Endothelial cell of umbilical vein (primary cell): ENCODE measurements around the gene CTSD. TPM values are rescaled to one million over a fixed set of nuclear protein-coding genes. Genes with fewer than 3 reads are reported as not detected.

Source experiments
- BruUV-seq: library from RNA; stranded (reverse); fragments of 400-500 nt; replicated peaks from 2 replicates; lab custom pipeline; 2021; lab: Mats Ljungman, UMichigan
- CTCF ChIA-PET: fragments of 300-600, 350-600 bp; sonication (Branson Sonifier 250); formaldehyde crosslinking; loops from one replicate; lab custom pipeline; 2021; ENCODE audit warnings: antibody characterized with exemption, inconsistent platforms; lab: Charles Lee
- POLR2A ChIA-PET: fragments of 300-600, 350-600 bp; sonication (Branson Sonifier 250); formaldehyde crosslinking; loops from one replicate; lab custom pipeline; 2021; ENCODE audit warnings: antibody characterized with exemption, inconsistent platforms; lab: Charles Lee
- DNase-seq: peaks from one replicate; pipeline ENCODE4 v3.0.0-alpha.2; 2011; ENCODE audit warnings: low read depth, low spot score
- FAIRE-seq: peaks from 2 replicates; lab custom pipeline; 2011; peaks lifted over from hg19 to GRCh38; lab: Jason Lieb, UNC
- H2AFZ ChIP-seq: 2 replicates; pipeline ENCODE4 v1.6.0; 2012; ENCODE audit warnings: low read depth, low read length, control low read depth, inconsistent platforms
- H3K27ac ChIP-seq: 2 replicates; pipeline ENCODE4 v1.5.1; 2011; ENCODE audit warnings: low read depth, mild to moderate bottlenecking, control low read depth, low read length, moderate library complexity; ENCODE audit not compliant: insufficient read depth
- H3K27me3 ChIP-seq, 2 experiments: 2 replicates each; pipeline versions ENCODE4 v1.6.0 to v1.6.1; 2011; ENCODE audit warnings: low read length in 2 of 2, mixed read lengths in 1 of 2; ENCODE audit not compliant: control insufficient read depth in 2 of 2, insufficient read depth in 2 of 2
- H3K36me3 ChIP-seq, 2 experiments: 2 replicates in 1 of 2; 3 replicates in 1 of 2; pipeline ENCODE4 v1.5.1; 2011; ENCODE audit warnings: low read length in 2 of 2, mild to moderate bottlenecking in 1 of 2, moderate library complexity in 1 of 2; ENCODE audit not compliant: control insufficient read depth in 2 of 2, insufficient read depth in 2 of 2; ENCODE audit errors: extremely low read depth in 1 of 2
- H3K4me1 ChIP-seq: 3 replicates; pipeline ENCODE4 v1.5.1; 2011; ENCODE audit warnings: mild to moderate bottlenecking, low read length; ENCODE audit not compliant: control insufficient read depth, insufficient read depth; ENCODE audit errors: extremely low read depth
- H3K4me2 ChIP-seq: 2 replicates; pipeline ENCODE4 v1.6.1; 2011; ENCODE audit warnings: low read length, control low read depth, mixed read lengths; ENCODE audit not compliant: insufficient read depth
- H3K4me3 ChIP-seq, 3 experiments: fragments of 200-600 bp in 1 of 3; sonication (generic), shearing (Covaris generic) in 1 of 3; replicated peaks in 1 of 3; 2 replicates each; pipeline ENCODE4 v1.5.1; 2011 to 2016; ENCODE audit warnings: control low read depth in 3 of 3, low read length in 3 of 3, mild to moderate bottlenecking in 2 of 3, inconsistent platforms in 1 of 3, low read depth in 1 of 3, moderate library complexity in 1 of 3; ENCODE audit not compliant: insufficient read depth in 1 of 3
- H3K79me2 ChIP-seq: 2 replicates; pipeline ENCODE4 v1.6.0; 2012; ENCODE audit warnings: low read length, inconsistent platforms; ENCODE audit not compliant: control insufficient read depth, insufficient read depth
- H3K9ac ChIP-seq: replicated peaks from 2 replicates; pipeline ENCODE3; 2011; ENCODE audit warnings: low read length, control low read depth; ENCODE audit not compliant: insufficient read depth; ENCODE audit errors: extremely low read depth
- H3K9me1 ChIP-seq: replicated peaks from 3 replicates; pipeline ENCODE4 v1.6.0; 2011; ENCODE audit warnings: mild to moderate bottlenecking, low read length; ENCODE audit not compliant: control insufficient read depth, insufficient read depth; ENCODE audit errors: extremely low read depth
- H3K9me3 ChIP-seq: replicated peaks from 2 replicates; pipeline ENCODE4 v1.5.1; 2012; ENCODE audit warnings: low read length, inconsistent platforms; ENCODE audit not compliant: control insufficient read depth, insufficient read depth
- H4K20me1 ChIP-seq: replicated peaks from 2 replicates; pipeline ENCODE3; 2011; ENCODE audit warnings: mild to moderate bottlenecking, low read length; ENCODE audit not compliant: control insufficient read depth, insufficient read depth; ENCODE audit errors: extremely low read depth
- EZH2 ChIP-seq: IDR thresholded peaks from 2 replicates; pipeline ENCODE4 v1.6.1; 2012; ENCODE audit warnings: borderline replicate concordance, low read depth, mild to moderate bottlenecking, moderate library complexity, low read length, inconsistent platforms; ENCODE audit not compliant: severe bottlenecking
- FOS ChIP-seq: IDR thresholded peaks from 2 replicates; pipeline ENCODE4 v1.6.1; 2011; ENCODE audit warnings: mild to moderate bottlenecking, low read length, moderate library complexity, borderline replicate concordance; ENCODE audit not compliant: insufficient read depth
- GATA2 ChIP-seq: IDR thresholded peaks from 2 replicates; pipeline ENCODE4 v1.7.0; 2011; ENCODE audit warnings: low read depth, mild to moderate bottlenecking, moderate library complexity, mixed read lengths, low read length; ENCODE audit not compliant: insufficient read length, insufficient read depth
- JUN ChIP-seq: IDR thresholded peaks from 2 replicates; pipeline ENCODE4 v1.6.1; 2011; ENCODE audit warnings: borderline replicate concordance, low read depth; ENCODE audit not compliant: insufficient read length, insufficient read depth
- MYC ChIP-seq: IDR thresholded peaks from one replicate; pipeline ENCODE4 v1.6.1; 2011; ENCODE audit warnings: mild to moderate bottlenecking, low read depth, low read length
- POLR2A ChIP-seq: IDR thresholded peaks from 2 replicates; pipeline ENCODE4 v1.6.1; 2012; ENCODE audit warnings: low read depth, mild to moderate bottlenecking, control low read depth, low read length
- POLR2AphosphoS5 ChIP-seq: IDR thresholded peaks from 2 replicates; pipeline ENCODE4 v1.6.1; 2012; ENCODE audit warnings: low read depth, mild to moderate bottlenecking, control low read depth, low read length, moderate library complexity; ENCODE audit not compliant: insufficient read depth
- dilution Hi-C: fragments of 300-500 bp; cut with MboI; formaldehyde crosslinking; loops from one replicate; pipeline ENCODE4 v1.15.0; 2019; ENCODE audit warnings: low sequenced_read_pairs; ENCODE audit not compliant: extremely low pct_ligation_motif_present
- intact Hi-C: fragments of 100-400 bp; cut with micrococcal nuclease; formaldehyde crosslinking; loops from one replicate; pipeline ENCODE4 v1.10.0; 2022
- polyA plus RNA-seq, 4 experiments: library from polyadenylated mRNA; depleted of rRNA in 3 of 4; stranded (reverse) in 3 of 4; unstranded in 1 of 4; fragments of >200 nt; gene quantifications; 2 replicates each; pipeline versions ENCODE4 v1.2.1 to v1.2.3, GENCODE V29; 2011 to 2012; ENCODE audit warnings: missing spikeins in 1 of 4
- total RNA-seq: library from RNA; stranded (reverse); gene quantifications from 2 replicates; pipeline ENCODE4 v1.2.3, GENCODE V29; 2021
- TF ChIP-seq, protein P1 (sequence below): IDR thresholded peaks from 2 replicates; pipeline ENCODE4 v1.6.1; 2011; ENCODE audit not compliant: insufficient read depth, insufficient read length
- TF ChIP-seq, protein P2 (sequence below), 2 donors: IDR thresholded peaks; 1 replicate in 1 of 2; 2 replicates in 1 of 2; pipeline ENCODE4 v1.5.1; 2011; ENCODE audit warnings: low read length in 2 of 2, mild to moderate bottlenecking in 2 of 2, moderate library complexity in 2 of 2, control low read depth in 1 of 2, inconsistent platforms in 1 of 2, low read depth in 1 of 2; ENCODE audit not compliant: insufficient read depth in 1 of 2; ENCODE audit errors: extremely low read depth in 1 of 2

Gene CTSD
- total and polyA plus RNA-seq, 2 donors (not counting 3 experiments of a cell fraction or from before 2014, with no cell fraction given): 215 to 248 TPM

DNA sequence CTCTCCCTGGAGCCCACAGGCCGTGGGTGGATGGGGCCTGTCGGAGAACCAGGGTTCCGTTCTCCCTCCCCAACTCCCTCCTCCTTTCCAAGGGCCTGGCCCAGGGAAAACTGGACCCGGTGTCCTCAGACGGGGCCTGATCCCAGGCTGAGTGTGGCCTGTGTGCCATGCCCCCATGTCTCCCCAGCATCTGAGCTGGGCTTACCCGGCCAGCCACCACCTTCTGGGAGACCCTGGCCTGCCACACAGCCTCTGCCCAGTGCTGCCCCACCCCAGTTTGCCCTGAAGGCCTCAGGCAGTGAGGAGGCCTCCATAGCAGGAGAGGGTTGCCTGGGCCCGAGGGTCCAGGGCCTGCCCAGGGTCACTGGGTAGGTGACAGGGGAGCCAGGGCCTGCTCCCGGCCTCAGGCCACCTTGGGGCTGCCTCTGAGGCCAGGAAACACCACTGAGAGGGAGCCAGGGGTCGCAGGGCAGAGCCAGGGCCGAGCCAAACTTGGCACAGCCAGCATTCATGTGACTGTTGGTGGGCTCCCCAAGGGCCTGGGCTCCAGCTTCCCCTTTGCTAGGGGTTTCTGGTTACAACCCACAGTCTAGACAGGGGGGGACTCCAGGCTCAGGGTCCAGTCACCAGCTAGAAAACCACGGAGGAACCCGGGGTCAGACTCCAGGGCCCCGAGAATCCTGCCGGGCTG, 12.7 kb downstream of the CTSD start:
- ChIA-PET POLR2A (no interaction called here), CTCF (interaction anchor here (1.6 kb wide), 1 partner anchor 30 kb away, joined by 3 read pairs; no protein-coding TSS in a partner anchor)
- H3K27me3 ChIP-seq: peaks cover 15 to 16% of the 10 kb centered on the region in 2 experiments
- intact Hi-C loops: no loop called here
- FAIRE-seq: no peak
- no TSS peak for BruUV-seq
- dilution Hi-C loops: no loop called here
- no peaks in the 10 kb centered on the region for H3K79me2 ChIP-seq
- H3K9me1 ChIP-seq: no peaks in the 10 kb centered on the region
- H3K27ac ChIP-seq: no peak overlapping the region
- H3K4me3 ChIP-seq: no peak overlapping the region
- no peak overlapping the region for H2AFZ ChIP-seq
- no peak for DNase-seq
- H3K9ac ChIP-seq: no peak overlapping the region
- TF ChIP-seq MYC: no peak
- TF ChIP-seq, protein P1, sequence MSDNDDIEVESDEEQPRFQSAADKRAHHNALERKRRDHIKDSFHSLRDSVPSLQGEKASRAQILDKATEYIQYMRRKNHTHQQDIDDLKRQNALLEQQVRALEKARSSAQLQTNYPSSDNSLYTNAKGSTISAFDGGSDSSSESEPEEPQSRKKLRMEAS: no peak
- no peak for TF ChIP-seq EZH2
- no peak for TF ChIP-seq JUN
- no peak for TF ChIP-seq FOS
- no peak for TF ChIP-seq GATA2
- no peak for TF ChIP-seq POLR2AphosphoS5
- TF ChIP-seq, protein P2, sequence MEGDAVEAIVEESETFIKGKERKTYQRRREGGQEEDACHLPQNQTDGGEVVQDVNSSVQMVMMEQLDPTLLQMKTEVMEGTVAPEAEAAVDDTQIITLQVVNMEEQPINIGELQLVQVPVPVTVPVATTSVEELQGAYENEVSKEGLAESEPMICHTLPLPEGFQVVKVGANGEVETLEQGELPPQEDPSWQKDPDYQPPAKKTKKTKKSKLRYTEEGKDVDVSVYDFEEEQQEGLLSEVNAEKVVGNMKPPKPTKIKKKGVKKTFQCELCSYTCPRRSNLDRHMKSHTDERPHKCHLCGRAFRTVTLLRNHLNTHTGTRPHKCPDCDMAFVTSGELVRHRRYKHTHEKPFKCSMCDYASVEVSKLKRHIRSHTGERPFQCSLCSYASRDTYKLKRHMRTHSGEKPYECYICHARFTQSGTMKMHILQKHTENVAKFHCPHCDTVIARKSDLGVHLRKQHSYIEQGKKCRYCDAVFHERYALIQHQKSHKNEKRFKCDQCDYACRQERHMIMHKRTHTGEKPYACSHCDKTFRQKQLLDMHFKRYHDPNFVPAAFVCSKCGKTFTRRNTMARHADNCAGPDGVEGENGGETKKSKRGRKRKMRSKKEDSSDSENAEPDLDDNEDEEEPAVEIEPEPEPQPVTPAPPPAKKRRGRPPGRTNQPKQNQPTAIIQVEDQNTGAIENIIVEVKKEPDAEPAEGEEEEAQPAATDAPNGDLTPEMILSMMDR (IDR thresholded peaks at IDR 0.05; ENCODE audit: extremely low read depth in 1 of 2, insufficient read depth in 1 of 2, low read depth in 1 of 2, low read length in 2 of 2): no peak
- TF ChIP-seq POLR2A: no peak
- H3K4me2 ChIP-seq: no peak overlapping the region
- peaks cover 0 to 9% of the 10 kb centered on the region in 2 experiments for H3K36me3 ChIP-seq
- H3K9me3 ChIP-seq: no peaks in the 10 kb centered on the region
- no peaks in the 10 kb centered on the region for H4K20me1 ChIP-seq
- no peaks in the 10 kb centered on the region for H3K4me1 ChIP-seq
